Measurements from ENCODE around the gene STX7. TPM values are rescaled to one million over a fixed set of nuclear protein-coding genes. Genes with fewer than 3 reads are reported as not detected.

Gene STX7
- total and polyA plus RNA-seq, 4 donors: 24.1 to 80.7 (median 43.8) TPM

GRCh38 chr6:132478266-132478665 is 34.6 kb downstream of the STX7 start:
- intact Hi-C loops (cut with DNase I): no loop called here
- DNase-seq (no peak), ATAC-seq (ENCODE audit: low FRiP score) (no peak)
- Histone ChIP-seq H3K4me3 (ENCODE audit: low read length in 2 of 2) (no peak overlapping the region), H3K27me3 (ENCODE audit: control insufficient read depth in 1 of 2, insufficient read depth in 2 of 2, low read length in 1 of 2) (no peaks in the 10 kb centered on the region), H3K4me1 (ENCODE audit: control insufficient read depth in 1 of 2, insufficient read depth in 2 of 2, low read length in 2 of 2) (no peaks in the 10 kb centered on the region), H3K27ac (ENCODE audit: low read depth in 1 of 2, low read length in 2 of 2) (no peak overlapping the region), H3K36me3 (ENCODE audit: control insufficient read depth in 1 of 2, insufficient read depth in 2 of 2, low read length in 1 of 2) (peaks cover 0 to 2% of the 10 kb centered on the region in 2 donors), H3K9me3 (ENCODE audit: control insufficient read depth, low read length) (no peaks in the 10 kb centered on the region)
- 94 to 100% methylated on average over 2 of the region's 2 CpGs for WGBS, 2 donors

GRCh38 chr6:132476688-132477087 is 36.2 kb downstream of the STX7 start:
- Histone ChIP-seq H3K27me3 (ENCODE audit: control insufficient read depth in 1 of 2, insufficient read depth in 2 of 2, low read length in 1 of 2) (no peaks in the 10 kb centered on the region), H3K27ac (ENCODE audit: low read depth in 1 of 2, low read length in 2 of 2) (no peak overlapping the region), H3K9me3 (ENCODE audit: control insufficient read depth, low read length) (no peaks in the 10 kb centered on the region), H3K36me3 (ENCODE audit: control insufficient read depth in 1 of 2, insufficient read depth in 2 of 2, low read length in 1 of 2) (peaks cover 2% of the 10 kb centered on the region in 2 donors), H3K4me1 (ENCODE audit: control insufficient read depth in 1 of 2, insufficient read depth in 2 of 2, low read length in 2 of 2) (no peaks in the 10 kb centered on the region), H3K4me3 (ENCODE audit: low read length in 2 of 2) (no peak overlapping the region)
- DNase-seq: no peak
- 79 to 81% methylated on average over 4 of the region's 4 CpGs for WGBS, 2 donors
- intact Hi-C loops (cut with DNase I): no loop called here
- ATAC-seq (ENCODE audit: low FRiP score): no peak

- no peaks in the 10 kb centered on the region for H3K9me3 ChIP-seq (ENCODE audit: control insufficient read depth, low read length)
- no peak overlapping the region for H3K4me3 ChIP-seq (ENCODE audit: low read length in 2 of 2)
- intact Hi-C loops (cut with DNase I): no loop called here
- H3K27me3 ChIP-seq (ENCODE audit: control insufficient read depth in 1 of 2, insufficient read depth in 2 of 2, low read length in 1 of 2): no peaks in the 10 kb centered on the region
- H3K27ac ChIP-seq (ENCODE audit: low read depth in 1 of 2, low read length in 2 of 2): no peak overlapping the region
- H3K36me3 ChIP-seq (ENCODE audit: control insufficient read depth in 1 of 2, insufficient read depth in 2 of 2, low read length in 1 of 2): peaks cover 2% of the 10 kb centered on the region in 2 donors
- ATAC-seq (ENCODE audit: low FRiP score): no peak
- H3K4me1 ChIP-seq (ENCODE audit: control insufficient read depth in 1 of 2, insufficient read depth in 2 of 2, low read length in 2 of 2): no peaks in the 10 kb centered on the region
- 57 to 71% methylated on average over 1 of the region's 1 CpG for WGBS, 2 donors
- no peak for DNase-seq
Measured at GRCh38 chr6:132475925-132476324, 37.0 kb downstream of the STX7 start.

GRCh38 chr6:132471787-132472186 is 41.1 kb downstream of the STX7 start:
- 91 to 93% methylated on average over 3 of the region's 3 CpGs for WGBS, 2 donors
- DNase-seq (no peak), ATAC-seq (ENCODE audit: low FRiP score) (no peak)
- H3K36me3 ChIP-seq (ENCODE audit: control insufficient read depth in 1 of 2, insufficient read depth in 2 of 2, low read length in 1 of 2): peaks cover 7% of the 10 kb centered on the region in 2 donors
- H3K4me1 ChIP-seq (ENCODE audit: control insufficient read depth in 1 of 2, insufficient read depth in 2 of 2, low read length in 2 of 2): no peaks in the 10 kb centered on the region
- intact Hi-C loops (cut with DNase I): no loop called here
- no peak overlapping the region for H3K27ac ChIP-seq (ENCODE audit: low read depth in 1 of 2, low read length in 2 of 2)
- H3K4me3 ChIP-seq (ENCODE audit: low read length in 2 of 2): no peak overlapping the region
- no peaks in the 10 kb centered on the region for H3K27me3 ChIP-seq (ENCODE audit: control insufficient read depth in 1 of 2, insufficient read depth in 2 of 2, low read length in 1 of 2)
- no peaks in the 10 kb centered on the region for H3K9me3 ChIP-seq (ENCODE audit: control insufficient read depth, low read length)

GRCh38 chr6:132466952-132467351 is 46.0 kb downstream of the STX7 start:
- Histone ChIP-seq H3K27ac (ENCODE audit: low read depth in 1 of 2, low read length in 2 of 2) (no peak overlapping the region), H3K4me1 (ENCODE audit: control insufficient read depth in 1 of 2, insufficient read depth in 2 of 2, low read length in 2 of 2) (no peaks in the 10 kb centered on the region), H3K9me3 (ENCODE audit: control insufficient read depth, low read length) (no peaks in the 10 kb centered on the region), H3K4me3 (ENCODE audit: low read length in 2 of 2) (no peak overlapping the region), H3K36me3 (ENCODE audit: control insufficient read depth in 1 of 2, insufficient read depth in 2 of 2, low read length in 1 of 2) (peaks cover 10 to 14% of the 10 kb centered on the region in 2 donors), H3K27me3 (ENCODE audit: control insufficient read depth in 1 of 2, insufficient read depth in 2 of 2, low read length in 1 of 2) (no peaks in the 10 kb centered on the region)
- ATAC-seq (ENCODE audit: low FRiP score): no peak
- intact Hi-C loops (cut with DNase I): no loop called here
- no peak for DNase-seq
- WGBS, 2 donors: 76 to 78% methylated on average over 3 of the region's 3 CpGs

- 74 to 75% methylated on average over 5 of the region's 5 CpGs for WGBS, 2 donors
- peaks cover 8 to 13% of the 10 kb centered on the region in 2 donors for H3K36me3 ChIP-seq (ENCODE audit: control insufficient read depth in 1 of 2, insufficient read depth in 2 of 2, low read length in 1 of 2)
- intact Hi-C loops (cut with DNase I): no loop called here
- DNase-seq (no peak), ATAC-seq (ENCODE audit: low FRiP score) (no peak)
- H3K4me3 ChIP-seq (ENCODE audit: low read length in 2 of 2): no peak overlapping the region
- no peaks in the 10 kb centered on the region for H3K27me3 ChIP-seq (ENCODE audit: control insufficient read depth in 1 of 2, insufficient read depth in 2 of 2, low read length in 1 of 2)
- no peaks in the 10 kb centered on the region for H3K4me1 ChIP-seq (ENCODE audit: control insufficient read depth in 1 of 2, insufficient read depth in 2 of 2, low read length in 2 of 2)
- no peaks in the 10 kb centered on the region for H3K9me3 ChIP-seq (ENCODE audit: control insufficient read depth, low read length)
- no peak overlapping the region for H3K27ac ChIP-seq (ENCODE audit: low read depth in 1 of 2, low read length in 2 of 2)
Measured at GRCh38 chr6:132465530-132466485, 47.1 kb downstream of the STX7 start.

- no peaks in the 10 kb centered on the region for H3K27me3 ChIP-seq (ENCODE audit: control insufficient read depth in 1 of 2, insufficient read depth in 2 of 2, low read length in 1 of 2)
- H3K36me3 ChIP-seq (ENCODE audit: control insufficient read depth in 1 of 2, insufficient read depth in 2 of 2, low read length in 1 of 2): peaks cover 6 to 12% of the 10 kb centered on the region in 2 donors
- no peak overlapping the region for H3K27ac ChIP-seq (ENCODE audit: low read depth in 1 of 2, low read length in 2 of 2)
- H3K4me3 ChIP-seq (ENCODE audit: low read length in 2 of 2): no peak overlapping the region
- ATAC-seq (ENCODE audit: low FRiP score): no peak
- no peak for DNase-seq
- no peaks in the 10 kb centered on the region for H3K4me1 ChIP-seq (ENCODE audit: control insufficient read depth in 1 of 2, insufficient read depth in 2 of 2, low read length in 2 of 2)
- WGBS, 2 donors: 79 to 82% methylated on average over 5 of the region's 5 CpGs
- no peaks in the 10 kb centered on the region for H3K9me3 ChIP-seq (ENCODE audit: control insufficient read depth, low read length)
- intact Hi-C loops (cut with DNase I): no loop called here
Measured at GRCh38 chr6:132464538-132465256, 48.2 kb downstream of the STX7 start.

- Histone ChIP-seq H3K9me3 (ENCODE audit: control insufficient read depth, low read length) (no peaks in the 10 kb centered on the region), H3K4me1 (ENCODE audit: control insufficient read depth in 1 of 2, insufficient read depth in 2 of 2, low read length in 2 of 2) (no peaks in the 10 kb centered on the region), H3K27ac (ENCODE audit: low read depth in 1 of 2, low read length in 2 of 2) (no peak overlapping the region), H3K36me3 (ENCODE audit: control insufficient read depth in 1 of 2, insufficient read depth in 2 of 2, low read length in 1 of 2) (peaks cover 3 to 10% of the 10 kb centered on the region in 2 donors), H3K27me3 (ENCODE audit: control insufficient read depth in 1 of 2, insufficient read depth in 2 of 2, low read length in 1 of 2) (no peaks in the 10 kb centered on the region), H3K4me3 (ENCODE audit: low read length in 2 of 2) (no peak overlapping the region)
- ATAC-seq (ENCODE audit: low FRiP score) (no peak), DNase-seq (no peak)
- intact Hi-C loops (cut with DNase I): no loop called here
- 96 to 97% methylated on average over 6 of the region's 6 CpGs for WGBS, 2 donors
Measured at GRCh38 chr6:132461958-132462357, 51.0 kb downstream of the STX7 start.

All from aorta (tissue), 5 donors.